Mammary epithelial cell (primary cell): ENCODE data around the gene KCNMB2.

Experiments used
- CTCF ChIP-seq, 2 donors: IDR thresholded peaks in 1 of 2; conservative IDR thresholded peaks in 1 of 2; 2 replicates each; pipeline ENCODE4 v1.5.1; 2011 to 2012; ENCODE audit warnings: inconsistent platforms in 2 of 2, low read length in 2 of 2, mild to moderate bottlenecking in 2 of 2, control low read depth in 1 of 2, low read depth in 1 of 2; ENCODE audit not compliant: insufficient read depth in 1 of 2; ENCODE audit errors: extremely low read depth in 1 of 2
- EZH2 ChIP-seq: IDR thresholded peaks from 2 replicates; pipeline ENCODE4 v1.6.1; 2012; ENCODE audit warnings: low read length, inconsistent platforms, borderline replicate concordance

DNA sequence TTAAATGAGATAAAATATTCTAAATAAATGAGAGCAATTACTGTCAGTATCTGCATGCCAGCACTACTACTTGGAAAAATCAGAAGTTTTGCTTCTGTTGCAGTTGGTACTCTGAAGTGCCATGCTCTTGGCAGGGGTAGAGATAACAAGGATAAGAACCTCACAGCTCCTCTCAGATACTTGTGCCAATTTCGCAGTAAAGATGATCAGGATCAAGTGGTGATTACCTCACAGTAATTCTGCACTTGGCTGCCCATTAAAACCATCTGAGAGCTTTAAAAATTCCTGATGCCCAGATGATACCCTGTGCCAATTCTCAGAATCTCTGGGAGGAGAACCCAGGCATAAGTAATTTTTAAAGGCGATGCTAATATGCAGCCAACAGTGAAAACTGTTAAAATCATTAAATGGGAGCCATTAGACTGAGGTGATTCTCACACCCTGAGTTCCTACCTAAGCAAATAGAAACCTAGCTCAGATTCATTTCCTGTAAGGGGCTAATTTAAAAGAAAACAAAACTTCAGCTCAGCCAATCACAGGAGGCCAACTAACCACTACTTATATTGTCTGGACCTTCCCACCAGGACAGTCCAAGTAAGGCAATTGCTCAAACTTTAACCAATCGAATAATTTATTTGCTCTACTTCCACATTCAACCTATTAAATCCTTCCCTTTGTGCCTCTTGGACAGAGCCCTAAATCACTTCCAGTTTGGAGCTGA is 171.2 kb downstream of the KCNMB2 start:
- TF ChIP-seq CTCF (conservative IDR thresholded peaks at IDR 0.05 in 1 of 2, IDR thresholded peaks at IDR 0.05 in 1 of 2; ENCODE audit: extremely low read depth in 1 of 2, insufficient read depth in 1 of 2, low read depth in 1 of 2, low read length in 2 of 2) (no peak), EZH2 (no peak)
